ENCODE results near the gene MT1A. TPM values are rescaled to one million over a fixed set of nuclear protein-coding genes. Genes with fewer than 3 reads are reported as not detected.

The MT1A gene
- polyA plus RNA-seq, 5 donors = 0.58 TPM; not detected in 4

DNA sequence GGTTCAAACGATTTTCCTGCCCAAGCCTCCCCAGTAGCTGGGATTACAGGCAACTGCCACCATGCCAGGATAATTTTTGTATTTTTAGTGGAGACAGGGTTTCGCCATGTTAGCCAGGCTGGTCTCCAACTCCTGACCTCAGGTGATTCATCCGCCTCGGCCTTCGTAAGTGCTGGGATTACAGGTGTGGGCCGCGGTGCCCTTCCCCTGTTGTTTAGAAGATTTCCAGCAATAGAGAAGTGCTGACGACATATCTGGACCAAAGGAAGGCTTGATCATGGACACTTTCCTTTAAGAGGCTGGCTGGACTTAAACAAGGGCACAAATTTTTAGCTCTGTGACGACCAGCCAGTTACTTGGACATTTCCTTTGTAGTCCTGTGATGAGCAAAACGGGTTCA lies 7.3 kb upstream of the MT1A start:
- no peak for DNase-seq

DNA sequence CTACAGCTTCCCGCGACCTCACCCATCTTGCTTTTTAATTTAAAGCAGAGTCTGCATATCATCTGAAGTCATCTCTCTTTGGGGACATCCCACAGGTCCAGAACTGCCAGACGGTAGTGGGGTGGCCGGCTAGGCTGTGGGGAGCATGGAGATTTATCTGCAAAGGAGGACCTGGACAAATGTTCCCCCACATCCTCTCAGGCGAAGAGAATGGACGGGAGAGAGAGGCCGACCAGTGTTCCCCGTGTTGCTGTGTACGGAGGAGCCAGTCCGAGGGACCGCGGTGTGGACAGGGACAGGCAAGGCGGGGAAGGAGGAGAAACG lies 6.7 kb upstream of the MT1A start:
- DNase-seq = no peak

DNA sequence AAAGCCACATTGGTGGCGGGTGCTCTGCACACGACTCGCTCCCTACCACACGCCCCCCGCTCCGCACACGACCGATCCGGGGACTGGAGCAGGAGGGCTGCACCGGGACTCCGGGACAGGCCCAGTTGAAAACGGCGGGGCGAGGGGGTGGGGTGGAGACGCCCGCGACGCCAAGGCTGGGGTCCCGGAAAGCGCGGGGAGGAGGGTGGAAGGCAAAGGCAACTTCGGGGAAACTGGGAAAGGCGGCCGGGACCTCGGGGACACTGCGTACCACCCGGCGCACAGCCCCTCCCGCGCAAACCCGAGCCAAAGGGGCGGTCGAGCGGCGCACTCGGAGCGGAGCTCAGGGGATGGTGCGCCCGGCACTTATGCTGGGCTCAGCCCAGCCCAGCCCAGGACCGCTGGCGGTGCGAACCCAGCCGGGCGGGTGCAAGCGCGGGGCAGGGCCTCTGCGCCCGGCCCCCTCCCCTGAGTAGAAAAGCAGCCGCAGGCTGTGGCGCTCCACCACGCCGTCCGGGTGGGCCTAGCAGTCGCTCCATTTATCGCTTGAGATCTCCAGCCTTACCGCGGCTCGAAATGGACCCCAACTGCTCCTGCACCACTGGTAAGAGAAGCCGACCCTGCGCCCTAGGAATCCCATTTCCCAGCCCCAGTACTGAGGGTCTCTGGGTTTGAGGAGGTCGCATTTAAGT lies 6.2 kb upstream of the MT1A start, which contains the start of gene MT1M:
Gene MT1M (plus strand): TSS at position 504 of the 692 bp plus-strand sequence. CDS start 73 bp downstream, at position 577.
- DNase-seq = no peak

DNA sequence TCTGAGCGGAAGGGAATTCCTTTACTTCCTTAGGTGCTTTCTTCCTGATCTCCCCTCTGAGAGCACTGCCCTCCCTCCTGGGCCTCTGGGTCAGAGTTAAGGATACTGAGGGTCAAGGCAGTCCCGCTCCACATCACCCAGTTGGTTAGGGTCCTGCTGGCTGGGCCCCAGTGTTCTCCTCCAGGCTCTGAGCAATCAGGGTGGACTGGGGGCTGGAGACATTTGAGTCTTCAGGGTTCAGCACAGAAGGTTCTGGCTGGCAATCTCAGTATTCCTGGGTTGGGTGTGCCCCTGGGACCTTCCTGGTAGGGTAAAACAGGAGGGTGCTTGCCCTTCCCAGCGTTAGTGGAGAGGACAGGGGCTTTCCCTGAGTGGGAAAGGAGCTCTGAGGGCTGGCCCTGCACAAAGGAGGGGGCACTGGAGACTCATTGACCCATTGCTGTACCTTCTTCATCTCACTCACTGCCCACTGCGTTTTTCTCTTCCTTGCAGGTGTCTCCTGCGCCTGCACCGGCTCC lies 5.6 kb upstream of the MT1A start:
- no peak for DNase-seq

DNA sequence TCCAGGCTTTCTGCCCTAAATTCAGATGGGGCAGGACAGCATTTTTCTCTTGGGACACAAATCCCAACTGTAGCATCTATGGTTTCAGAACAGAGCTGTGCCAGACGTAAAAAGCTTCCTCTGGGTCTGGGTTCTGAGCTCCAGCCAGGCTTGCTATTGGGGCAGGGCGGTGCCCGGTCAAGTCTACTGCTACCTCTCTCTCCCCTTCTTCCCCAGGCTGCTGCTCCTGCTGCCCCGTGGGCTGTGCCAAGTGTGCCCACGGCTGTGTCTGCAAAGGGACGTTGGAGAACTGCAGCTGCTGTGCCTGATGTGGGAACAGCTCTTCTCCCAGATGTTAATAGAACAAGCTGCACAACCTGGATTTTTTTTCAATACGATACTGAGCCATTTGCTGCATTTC lies 4.9 kb upstream of the MT1A start:
- DNase-seq = no peak

DNA sequence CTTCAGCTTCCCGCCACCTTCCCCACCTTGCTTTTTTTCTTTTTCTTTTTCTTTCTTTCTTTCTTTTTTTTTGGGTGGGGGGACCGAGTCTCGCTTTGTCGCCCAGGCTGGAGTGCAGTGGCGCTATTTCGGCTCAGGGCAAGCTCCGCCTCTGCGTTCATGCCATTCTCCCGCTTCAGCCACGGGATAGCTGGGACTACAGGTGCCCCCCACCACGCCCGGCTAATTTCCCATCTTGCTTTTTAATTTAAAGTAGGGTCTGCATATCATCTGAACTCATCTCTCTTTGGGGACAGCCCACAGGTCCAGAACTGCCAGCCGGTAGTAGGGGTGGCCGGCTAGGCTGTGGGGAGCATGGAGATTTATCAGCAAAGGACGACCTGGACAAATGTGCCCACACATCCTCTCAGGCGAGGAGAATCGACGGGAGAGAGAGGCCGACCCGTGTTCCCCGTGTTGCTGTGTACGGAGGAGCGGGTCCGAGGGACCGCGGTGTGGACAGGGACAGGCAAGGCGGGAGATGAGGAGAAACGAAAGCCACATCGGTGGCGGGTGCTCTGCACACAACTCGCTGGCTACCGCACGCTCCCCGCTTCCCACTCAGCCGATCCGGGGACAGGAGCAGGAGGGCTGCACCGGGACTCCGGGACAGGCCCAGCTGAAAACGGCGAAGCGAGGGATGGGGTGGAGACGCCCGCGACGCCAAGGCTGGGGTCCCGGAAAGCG lies 3.6 kb upstream of the MT1A start:
- DNase-seq = no peak

DNA sequence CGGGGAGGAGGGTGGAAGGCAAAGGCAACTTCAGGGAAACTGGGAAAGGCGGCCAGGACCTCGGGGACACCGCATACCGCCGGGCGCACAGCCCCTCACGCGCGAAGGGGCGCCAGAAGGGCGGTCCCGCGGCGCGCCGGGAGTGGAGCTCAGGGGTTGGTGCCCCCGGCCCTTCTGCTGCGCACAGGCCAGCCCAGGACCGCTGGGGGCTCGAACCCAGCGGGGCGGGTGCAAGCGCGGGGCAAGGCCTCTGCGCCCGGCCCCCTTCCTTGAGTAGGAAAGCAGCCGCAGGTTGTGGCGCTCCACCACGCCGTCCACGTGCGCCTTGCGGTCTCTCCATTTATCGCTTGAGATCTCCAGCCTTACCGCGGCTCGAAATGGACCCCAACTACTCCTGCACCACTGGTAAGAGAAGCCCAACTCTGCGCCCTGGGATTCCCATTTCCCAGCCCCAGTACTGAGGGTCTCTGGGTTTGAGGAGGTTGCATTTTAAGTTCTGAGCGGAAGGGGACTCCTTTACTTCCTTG lies 3.0 kb upstream of the MT1A start:
- DNase-seq = no peak

DNA sequence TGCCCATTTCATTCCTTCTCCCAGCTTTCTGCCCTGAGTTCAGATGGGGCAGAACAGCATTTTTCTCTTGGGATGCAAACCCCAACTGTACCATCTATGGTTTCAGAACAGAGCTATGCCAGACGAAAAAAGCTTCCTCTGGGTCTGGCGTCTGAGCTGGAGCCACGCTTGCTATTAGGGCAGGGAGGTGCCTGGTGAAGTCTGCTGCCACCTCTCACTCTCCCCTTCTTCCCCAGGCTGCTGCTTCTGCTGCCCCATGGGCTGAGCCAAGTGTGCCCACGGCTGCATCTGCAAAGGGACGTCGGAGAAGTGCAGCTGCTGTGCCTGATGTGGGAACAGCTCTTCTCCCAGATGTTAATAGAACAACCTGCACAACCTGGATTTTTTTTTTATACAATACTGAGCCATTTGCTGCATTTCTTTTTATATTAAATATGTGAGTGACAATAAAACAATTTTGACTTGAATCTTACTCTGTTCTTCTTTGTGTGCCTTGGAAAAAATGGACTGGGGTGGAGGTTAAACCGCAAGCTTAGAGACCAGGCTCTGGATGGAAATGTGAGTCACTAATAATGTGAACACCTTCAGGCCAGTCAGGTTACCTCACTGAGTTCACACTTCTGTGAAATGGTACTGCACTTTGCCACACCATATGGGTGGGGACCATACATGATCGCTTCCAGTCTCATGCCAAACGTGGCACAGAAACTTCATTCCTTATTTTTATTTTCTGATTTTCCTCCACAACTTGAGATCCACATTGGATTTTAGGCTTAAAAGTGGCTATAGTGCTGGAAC lies 1.7 kb upstream of the MT1A start:
- DNase-seq = no peak

DNA sequence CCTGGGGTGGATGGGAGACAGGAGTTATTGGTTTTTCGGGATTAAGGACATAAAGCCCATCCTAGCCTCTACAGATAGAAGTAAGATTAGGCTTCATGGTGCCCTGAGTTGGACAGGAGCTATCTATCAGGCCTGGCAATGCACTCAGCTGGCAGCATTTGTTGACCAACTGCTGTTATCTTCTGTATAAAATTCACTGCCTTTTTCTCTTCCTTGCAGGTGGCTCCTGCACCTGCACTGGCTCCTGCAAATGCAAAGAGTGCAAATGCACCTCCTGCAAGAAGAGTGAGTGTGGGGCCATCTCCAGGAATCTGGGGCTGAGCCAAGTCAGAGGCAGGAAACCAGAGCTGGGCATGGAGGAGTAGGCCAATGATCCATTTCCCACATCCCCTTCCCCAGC lies 579 bp downstream of the MT1A start:
- DNase-seq = no peak

DNA sequence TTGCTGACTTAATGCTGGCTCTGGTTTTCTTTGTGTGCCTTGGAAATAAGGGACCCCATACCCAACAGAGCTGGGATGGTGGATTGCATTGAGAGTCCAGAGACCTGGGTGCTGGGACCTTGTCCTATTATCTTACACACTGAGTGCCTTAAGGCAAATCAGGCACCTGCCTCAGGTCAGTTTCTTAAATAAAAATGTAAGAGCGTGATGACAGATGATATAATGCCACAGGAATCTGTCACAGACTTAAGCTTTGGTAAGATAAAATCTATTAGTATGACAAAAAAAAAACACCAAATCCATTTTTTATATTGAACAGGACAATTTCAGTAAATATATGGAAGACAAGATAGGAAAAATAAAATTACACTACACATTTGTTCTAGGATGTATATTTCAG lies 1.6 kb downstream of the MT1A start:
- no peak for DNase-seq

DNA sequence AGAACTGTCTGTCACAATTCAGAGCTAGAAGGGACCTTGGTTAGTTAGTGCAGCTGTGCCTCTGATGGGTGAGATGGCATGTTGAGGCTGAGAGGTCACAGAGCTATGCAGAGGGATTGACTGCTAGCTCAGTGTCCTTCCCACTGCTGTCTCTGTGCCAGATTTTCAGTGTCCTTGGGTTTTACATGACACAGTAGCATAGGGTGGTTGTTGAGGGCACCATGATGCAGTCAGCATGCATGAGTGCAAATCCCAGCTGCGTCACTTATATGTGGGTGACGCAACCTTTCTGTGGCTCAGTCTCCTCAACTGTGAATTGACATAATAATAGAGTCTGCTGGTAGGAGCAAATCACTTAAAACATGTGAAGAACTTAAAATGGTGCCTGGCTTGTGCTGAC lies 2.7 kb downstream of the MT1A start:
- no peak for DNase-seq

DNA sequence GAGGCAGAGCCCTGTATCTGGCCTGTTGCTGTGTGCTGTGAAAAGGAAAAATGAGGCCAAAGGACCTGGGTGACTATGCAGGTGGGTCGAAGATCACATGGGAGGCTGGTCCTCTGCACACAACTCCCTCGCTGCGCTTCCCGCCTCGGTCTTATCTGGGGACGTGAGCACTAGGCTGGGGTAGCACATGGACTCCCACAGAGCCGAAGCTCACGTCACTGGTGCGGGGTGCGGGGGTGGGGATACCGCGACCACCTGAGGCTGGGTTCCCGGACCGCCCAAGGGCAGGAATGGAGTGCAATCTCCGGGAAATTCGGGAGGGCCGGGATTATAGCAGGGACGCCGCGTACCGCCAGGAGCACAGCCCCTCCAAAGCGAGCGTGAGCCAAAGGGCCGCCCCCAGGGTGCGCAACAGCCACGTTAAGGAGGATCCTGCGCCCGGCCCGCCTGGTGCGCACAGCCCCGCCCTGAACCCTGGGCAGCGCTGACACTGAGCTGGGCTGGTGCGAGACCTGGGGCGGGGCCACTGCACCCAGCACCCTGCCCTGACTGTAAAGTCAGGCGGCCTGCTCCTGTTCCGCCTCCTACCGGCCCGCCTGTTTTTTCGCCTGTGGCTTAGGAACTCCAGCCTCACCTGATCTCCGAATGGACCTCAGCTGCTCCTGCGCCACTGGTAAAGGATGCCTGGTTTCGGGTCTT lies 4.8 kb downstream of the MT1A start:
- no peak for DNase-seq

DNA sequence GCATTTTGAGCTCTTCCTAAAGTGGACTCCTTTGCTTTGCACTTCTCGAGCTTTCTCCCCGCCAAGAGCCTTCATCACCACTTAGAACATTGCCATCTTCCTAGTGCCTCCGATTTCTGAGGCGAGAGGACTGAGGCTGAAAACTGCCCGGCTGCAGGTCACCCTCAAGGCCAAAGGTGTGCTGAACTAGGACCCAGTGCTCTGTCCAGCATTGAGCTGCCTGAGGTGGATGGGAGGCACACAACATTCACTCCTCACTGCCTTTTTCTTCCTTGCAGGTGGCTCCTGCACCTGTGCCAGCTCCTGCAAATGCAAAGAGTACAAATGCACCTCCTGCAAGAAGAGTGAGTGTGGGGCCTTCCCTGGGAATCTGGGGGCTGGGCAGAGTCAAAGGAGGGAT lies 5.4 kb downstream of the MT1A start:
- DNase-seq = no peak

DNA sequence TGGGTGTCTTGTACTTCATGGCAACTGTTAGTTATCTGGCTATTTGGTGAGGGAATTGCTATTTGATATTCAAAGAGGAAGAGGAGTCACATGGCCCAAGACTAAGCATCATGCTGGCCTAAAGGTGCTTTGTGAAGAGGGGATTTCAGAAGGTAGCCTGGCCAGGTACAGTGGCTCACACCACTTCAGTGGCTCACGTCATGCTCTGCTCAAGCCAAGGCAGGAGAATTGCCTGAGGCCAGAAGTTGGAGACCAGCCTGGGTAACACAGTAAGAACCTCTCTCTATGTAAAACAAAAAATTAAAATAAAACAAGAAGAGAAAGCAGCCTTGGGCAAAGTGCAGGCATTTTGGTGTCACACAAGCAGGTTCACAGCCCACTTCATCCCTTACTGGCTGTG lies 6.8 kb downstream of the MT1A start:
- no peak for DNase-seq

DNA sequence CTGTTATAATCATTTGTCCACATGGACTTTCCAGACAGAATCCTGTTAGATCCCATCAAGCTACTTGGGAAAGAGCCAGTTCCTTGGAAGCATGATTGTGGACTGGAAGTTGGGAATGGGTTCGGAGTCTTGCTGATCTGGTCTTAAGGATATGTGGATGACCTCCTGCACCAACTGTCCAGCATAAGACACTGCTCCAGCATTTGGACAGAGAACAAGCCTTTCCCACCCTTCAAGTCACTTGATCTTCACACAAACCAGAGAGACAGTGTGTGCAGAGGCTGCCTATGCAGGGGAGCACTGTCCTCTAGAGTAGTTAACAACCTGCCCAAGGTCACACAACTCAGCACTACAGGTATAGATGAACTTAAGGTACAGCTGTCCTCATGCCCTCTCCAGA lies 7.4 kb downstream of the MT1A start:
- DNase-seq = no peak

DNA sequence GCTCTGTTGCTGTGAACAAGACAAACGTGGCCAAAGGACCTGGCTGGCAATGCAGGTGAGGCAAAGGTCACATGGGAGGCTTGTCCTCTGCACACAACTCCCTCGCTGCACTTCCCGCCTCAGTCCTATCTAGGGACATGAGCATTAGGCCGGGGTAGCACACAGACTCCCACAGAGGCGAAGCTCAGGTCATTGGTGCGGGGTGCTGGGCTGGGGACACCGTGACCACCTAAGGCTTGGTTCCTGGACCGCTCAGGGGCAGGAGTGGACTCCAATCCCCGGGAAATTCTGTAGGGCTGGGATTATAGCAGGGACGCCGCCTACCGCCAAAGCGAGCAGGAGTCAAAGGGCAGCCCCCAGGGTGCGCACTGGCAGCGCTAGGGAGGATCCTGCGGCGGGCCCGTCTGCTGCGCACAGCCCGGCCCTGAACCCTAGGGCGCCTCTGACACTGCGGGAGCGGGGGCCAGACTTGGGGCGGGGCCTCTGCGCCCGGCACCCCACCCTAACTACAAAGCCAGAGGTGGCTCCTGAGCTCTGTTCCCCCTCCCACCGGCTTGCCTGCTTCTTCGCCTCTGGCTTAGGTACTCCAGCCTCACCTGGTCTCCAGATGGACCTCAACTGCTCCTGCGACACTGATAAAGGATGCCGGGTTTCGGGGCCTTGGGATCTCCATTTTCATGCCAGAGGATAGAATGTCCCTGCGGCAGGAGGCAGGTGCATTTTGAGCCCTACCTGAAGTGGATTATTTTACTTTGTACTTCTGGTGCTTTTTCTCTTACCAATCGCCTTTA lies 9.4 kb downstream of the MT1A start:
- no peak for DNase-seq

DNA sequence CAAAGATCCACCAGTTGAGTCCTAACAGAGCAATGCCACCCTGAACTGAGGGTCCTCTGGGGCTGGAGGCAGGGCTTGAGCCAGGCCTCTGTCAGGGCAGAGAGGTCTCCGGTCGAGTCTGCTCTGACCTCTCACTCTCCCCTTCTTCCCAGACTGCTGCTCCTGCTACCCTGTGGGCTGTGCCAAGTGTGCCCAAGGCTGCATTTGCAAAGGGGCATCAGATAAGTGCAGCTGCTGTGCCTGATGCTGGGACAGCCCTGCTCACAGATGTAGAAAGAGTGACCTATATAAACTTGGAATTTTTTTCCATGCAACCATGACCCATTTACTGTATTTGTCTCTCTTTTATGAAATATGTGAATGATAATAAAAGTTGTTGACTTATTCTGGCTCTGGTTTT lies 10.8 kb downstream of the MT1A start:
- DNase-seq = no peak

DNA sequence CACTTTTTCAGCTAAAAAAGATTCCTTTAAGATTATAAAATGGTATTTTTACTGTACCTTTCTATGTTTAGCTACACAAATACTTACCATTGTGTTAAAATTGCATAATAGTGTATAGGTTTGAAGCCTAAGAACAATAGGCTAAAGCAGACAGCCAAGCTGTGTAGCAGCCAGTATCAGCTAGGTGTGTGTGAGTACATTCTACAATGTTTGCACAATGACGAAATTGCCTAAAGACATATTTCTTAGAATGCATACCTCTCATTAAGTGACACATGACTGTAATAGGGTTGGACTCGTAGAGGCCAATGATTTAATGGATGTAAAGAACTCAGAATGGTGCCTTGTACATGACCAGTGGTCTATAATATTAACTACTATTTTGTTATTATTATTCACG lies 11.4 kb downstream of the MT1A start:
- DNase-seq = no peak

DNA sequence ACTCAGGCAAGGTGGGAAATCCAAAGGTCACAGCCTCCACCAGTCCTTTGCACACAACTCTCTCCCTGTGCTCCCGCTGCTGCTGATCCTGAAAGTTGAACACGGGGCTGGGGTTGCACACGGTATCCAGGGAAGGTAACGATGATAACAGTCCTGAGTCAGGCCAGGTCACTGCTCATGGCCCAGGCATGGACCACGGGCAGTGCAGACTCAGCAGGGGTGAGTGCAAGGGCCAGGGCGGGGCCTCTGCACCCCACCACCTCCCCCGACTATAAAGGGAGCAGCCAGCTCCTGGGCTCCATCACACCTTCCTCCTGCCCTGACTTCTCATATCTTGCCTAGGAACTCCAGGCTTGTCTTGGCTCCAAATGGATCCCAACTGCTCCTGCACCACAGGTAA lies 13.1 kb downstream of the MT1A start, which contains the start of gene MT1B:
Gene MT1B (plus strand): TSS at position 301 of the 400 bp plus-strand sequence. CDS start 68 bp downstream, at position 369.
- DNase-seq = no peak

DNA sequence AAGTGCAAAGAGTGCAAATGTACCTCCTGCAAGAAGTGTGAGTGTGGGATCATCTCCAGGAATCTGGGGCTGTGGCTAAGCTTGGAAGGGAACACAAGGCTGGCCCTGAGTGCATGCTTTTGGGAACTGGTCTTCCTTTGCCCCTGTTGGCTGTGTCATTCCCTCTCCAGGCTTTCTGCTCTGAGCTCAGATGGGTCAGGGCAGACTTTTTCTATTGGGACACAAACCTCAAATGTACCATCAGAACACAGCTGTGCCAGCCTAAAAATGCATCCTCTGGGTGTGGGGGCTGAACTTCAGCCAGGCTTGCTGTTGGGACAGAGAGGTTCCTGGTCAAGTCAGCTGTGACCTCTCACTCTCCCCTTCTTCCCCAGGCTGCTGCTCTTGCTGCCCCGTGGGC lies 14.1 kb downstream of the MT1A start:
- no peak for DNase-seq

DNA sequence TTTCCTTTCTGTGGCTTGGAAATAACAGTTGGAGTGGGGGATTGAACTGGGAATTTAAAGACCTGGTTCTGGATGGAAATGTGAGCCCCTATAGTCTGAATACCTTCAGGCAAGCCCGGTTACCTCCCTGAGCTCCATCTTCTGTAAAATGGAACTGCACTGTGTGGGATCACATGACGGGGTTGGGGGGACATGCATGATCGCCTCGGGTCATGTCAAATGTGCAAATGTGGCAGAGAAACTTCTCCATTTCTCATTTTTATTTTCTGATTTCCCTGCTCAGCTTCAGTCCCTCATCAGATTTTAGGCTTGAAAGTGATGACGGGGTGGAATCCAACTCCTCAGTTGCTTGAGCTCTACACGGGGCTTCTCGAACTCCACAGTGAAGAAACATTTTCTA lies 14.8 kb downstream of the MT1A start:
- no peak for DNase-seq

Measured in right lung (tissue), 5 donors.